GM23338 (cell line): ENCODE results near the gene SHANK2. TPM values are rescaled to one million over a fixed set of nuclear protein-coding genes. Genes with fewer than 3 reads are reported as not detected.

Experiments used
- ATAC-seq: fragments of 200-7000 bp; cut with Tn5 transposase; 3 replicates; pipeline ENCODE4 v1.9.1; 2020
- DNase-seq: peaks from one replicate; pipeline ENCODE4 v3.0.0-alpha.2; 2015; ENCODE audit warnings: low spot score
- H2AFZ ChIP-seq: fragments of 200-600 bp; sonication (generic); 2 replicates; pipeline ENCODE4 v1.8.0; 2016; ENCODE audit warnings: antibody characterized with exemption, mild to moderate bottlenecking, moderate library complexity
- H3F3A ChIP-seq: fragments of 200-600 bp; sonication (generic); replicated peaks from 2 replicates; pipeline ENCODE4 v1.8.0; 2017; ENCODE audit warnings: antibody characterized with exemption, mixed run types, low read depth
- H3K27ac ChIP-seq: fragments of 200-600 bp; sonication (generic); 2 replicates; pipeline ENCODE4 v1.6.1; 2016; ENCODE audit warnings: low read depth
- H3K27me3 ChIP-seq: fragments of 200-600 bp; sonication (generic); 2 replicates; pipeline ENCODE4 v1.8.0; 2016; ENCODE audit warnings: mild to moderate bottlenecking, mixed run types, moderate library complexity; ENCODE audit not compliant: insufficient read depth
- H3K36me3 ChIP-seq: fragments of 200-600 bp; sonication (generic); 2 replicates; pipeline ENCODE4 v1.8.0; 2016; ENCODE audit warnings: mild to moderate bottlenecking; ENCODE audit not compliant: insufficient read depth
- H3K4me1 ChIP-seq: fragments of 200-600 bp; sonication (generic); 2 replicates; pipeline ENCODE4 v1.8.0; 2016; ENCODE audit warnings: mild to moderate bottlenecking, moderate library complexity; ENCODE audit not compliant: insufficient read depth
- H3K4me2 ChIP-seq: fragments of 200-600 bp; sonication (generic); 2 replicates; pipeline ENCODE4 v1.7.1; 2017; ENCODE audit warnings: mixed run types
- H3K4me3 ChIP-seq: fragments of 200-600 bp; sonication (generic); 2 replicates; pipeline ENCODE4 v1.6.1; 2016; ENCODE audit warnings: mixed run types
- H3K79me2 ChIP-seq: fragments of 200-600 bp; sonication (generic); replicated peaks from 2 replicates; pipeline ENCODE4 v1.8.0; 2017; ENCODE audit warnings: mild to moderate bottlenecking; ENCODE audit not compliant: insufficient read depth
- H3K9me2 ChIP-seq: fragments of 200-600 bp; sonication (generic); 2 replicates; pipeline ENCODE4 v1.8.0; 2017; ENCODE audit not compliant: insufficient read depth
- H4K20me1 ChIP-seq: fragments of 200-600 bp; sonication (generic); replicated peaks from 2 replicates; pipeline ENCODE4 v1.8.0; 2017; ENCODE audit warnings: mild to moderate bottlenecking; ENCODE audit not compliant: insufficient read depth
- H3K27ac Mint-ChIP-seq: 2 replicates; pipeline ENCODE4 v1.8.0; 2020; ENCODE audit warnings: inconsistent platforms, mild to moderate bottlenecking, moderate library complexity, mixed read lengths
- H3K27me3 Mint-ChIP-seq: 3 replicates; pipeline ENCODE4 v1.8.0; 2022; ENCODE audit warnings: low read depth, mild to moderate bottlenecking, moderate library complexity, mixed read lengths, inconsistent platforms; ENCODE audit not compliant: insufficient read depth, poor library complexity
- H3K36me3 Mint-ChIP-seq: 3 replicates; pipeline ENCODE4 v1.8.0; 2021; ENCODE audit warnings: low read depth, mild to moderate bottlenecking, inconsistent platforms, moderate library complexity, mixed read lengths
- H3K4me1 Mint-ChIP-seq: 3 replicates; pipeline ENCODE4 v1.8.0; 2020; ENCODE audit warnings: mild to moderate bottlenecking, inconsistent platforms, mixed read lengths
- H3K4me3 Mint-ChIP-seq: 3 replicates; pipeline ENCODE4 v1.8.0; 2021; ENCODE audit warnings: moderate library complexity, mild to moderate bottlenecking, inconsistent platforms, mixed read lengths
- H3K9me3 Mint-ChIP-seq: 3 replicates; pipeline ENCODE4 v1.8.0; 2020; ENCODE audit warnings: moderate library complexity, mild to moderate bottlenecking, inconsistent platforms, mixed read lengths
- CREB1 ChIP-seq: fragments of 250-450 bp; sonication (Bioruptor Pico); IDR thresholded peaks from 2 replicates; pipeline ENCODE4 v1.5.0; 2020; ENCODE audit warnings: low read depth, mild to moderate bottlenecking, moderate library complexity
- CTCF ChIP-seq, 2 experiments: fragments of 200-600 bp in 1 of 2; sonication (generic) in 1 of 2; conservative IDR thresholded peaks; 2 replicates each; pipeline versions ENCODE4 v1.5.1 to v1.6.1; 2016 to 2017; ENCODE audit warnings: antibody characterized with exemption in 2 of 2, low read depth in 2 of 2, mild to moderate bottlenecking in 2 of 2, moderate library complexity in 1 of 2
- ETS1 ChIP-seq: IDR thresholded peaks from 2 replicates; pipeline ENCODE4 v1.6.1; 2016; ENCODE audit warnings: antibody characterized with exemption
- EZH2 ChIP-seq: fragments of 200-600 bp; sonication (generic); IDR thresholded peaks from one replicate; pipeline ENCODE4 v1.8.0; 2017; ENCODE audit warnings: antibody characterized with exemption, mild to moderate bottlenecking, low read depth; ENCODE audit not compliant: unreplicated experiment
- EZH2phosphoT487 ChIP-seq: fragments of 200-600 bp; sonication (generic); IDR thresholded peaks from one replicate; pipeline ENCODE4 v1.8.1; 2018; ENCODE audit warnings: antibody characterized with exemption; ENCODE audit not compliant: unreplicated experiment
- JUNB ChIP-seq: IDR thresholded peaks from one replicate; pipeline ENCODE4 v1.6.1; 2016; ENCODE audit warnings: antibody characterized with exemption; ENCODE audit not compliant: unreplicated experiment
- NANOG ChIP-seq: IDR thresholded peaks from 2 replicates; pipeline ENCODE4 v1.6.1; 2016; ENCODE audit warnings: antibody characterized with exemption, borderline replicate concordance
- REST ChIP-seq: IDR thresholded peaks from one replicate; pipeline ENCODE4 v1.6.1; 2018; ENCODE audit warnings: antibody characterized with exemption; ENCODE audit not compliant: unreplicated experiment
- ZNF114 ChIP-seq: fragments of 250-450 bp; sonication (Bioruptor Pico); IDR thresholded peaks from 2 replicates; pipeline ENCODE4 v1.5.0; 2020; ENCODE audit warnings: mild to moderate bottlenecking, moderate library complexity
- ZNF331 ChIP-seq: fragments of 250-450 bp; sonication (Bioruptor Pico); IDR thresholded peaks from 2 replicates; pipeline ENCODE4 v1.5.0; 2020; ENCODE audit warnings: low read depth, mild to moderate bottlenecking, moderate library complexity
- ZNF462 ChIP-seq: fragments of 250-450 bp; sonication (Bioruptor Pico); IDR thresholded peaks from 2 replicates; pipeline ENCODE4 v1.5.0; 2020; ENCODE audit warnings: mild to moderate bottlenecking, moderate library complexity
- polyA plus RNA-seq: library from polyadenylated mRNA; unstranded; fragments of >200 nt; fragmentation: Nextera tagmentation; extraction: Ambion mirVana; gene quantifications from 2 replicates; pipeline ENCODE4 v1.2.1, GENCODE V29; 2016
- total RNA-seq: library from RNA; depleted of rRNA; stranded (reverse); fragments of >200 nt; shearing (Covaris generic); gene quantifications from 2 replicates; pipeline ENCODE4 v1.2.3, GENCODE V29; 2014

Gene SHANK2
- total and polyA plus RNA-seq, 2 experiments from 2014 or later: 22.0 to 81.4 TPM

- DNase-seq: no peak
- Histone ChIP-seq H3K4me2 (no peak overlapping the region), H3K79me2 (no peaks in the 10 kb centered on the region), H3K9me2 (no peaks in the 10 kb centered on the region), H2AFZ (no peak overlapping the region), H3K36me3 (no peaks in the 10 kb centered on the region), H4K20me1 (no peaks in the 10 kb centered on the region), H3K27me3 (no peaks in the 10 kb centered on the region), H3K4me3 (no peak overlapping the region), H3K27ac (no peak overlapping the region), H3F3A (no peaks in the 10 kb centered on the region), H3K4me1 (peaks cover 4% of the 10 kb centered on the region; the same call in 1 of the 2 replicates)
- no peaks in the 10 kb centered on the region for H3K36me3 Mint-ChIP-seq
- no peaks in the 10 kb centered on the region; the same call in 2 of the 3 replicates for H3K9me3 Mint-ChIP-seq
- no peak overlapping the region for H3K4me3 Mint-ChIP-seq
- ATAC-seq: no peak
- peaks cover 16% of the 10 kb centered on the region for H3K4me1 Mint-ChIP-seq
- H3K27ac Mint-ChIP-seq: no peak overlapping the region
- peaks cover 7% of the 10 kb centered on the region for H3K27me3 Mint-ChIP-seq
- no peak for TF ChIP-seq REST
- no peak for TF ChIP-seq NANOG
- no peak for TF ChIP-seq ZNF462 (CRISPR knock-in tag)
- no peak for TF ChIP-seq CREB1 (CRISPR knock-in tag)
- TF ChIP-seq ZNF114 (CRISPR knock-in tag): no peak
- no peak for TF ChIP-seq ETS1
- TF ChIP-seq ZNF331 (CRISPR knock-in tag): no peak
- TF ChIP-seq EZH2phosphoT487: no peak
- no peak for TF ChIP-seq JUNB
- no peak for TF ChIP-seq EZH2
- TF ChIP-seq CTCF (conservative IDR thresholded peaks at IDR 0.05; ENCODE audit: low read depth in 2 of 2): no peak
These were observed 29.5 kb upstream of the SHANK2 start for GRCh38 chr11:71281831-71282230.
